ENCODE results near the gene GNPAT.

DNA sequence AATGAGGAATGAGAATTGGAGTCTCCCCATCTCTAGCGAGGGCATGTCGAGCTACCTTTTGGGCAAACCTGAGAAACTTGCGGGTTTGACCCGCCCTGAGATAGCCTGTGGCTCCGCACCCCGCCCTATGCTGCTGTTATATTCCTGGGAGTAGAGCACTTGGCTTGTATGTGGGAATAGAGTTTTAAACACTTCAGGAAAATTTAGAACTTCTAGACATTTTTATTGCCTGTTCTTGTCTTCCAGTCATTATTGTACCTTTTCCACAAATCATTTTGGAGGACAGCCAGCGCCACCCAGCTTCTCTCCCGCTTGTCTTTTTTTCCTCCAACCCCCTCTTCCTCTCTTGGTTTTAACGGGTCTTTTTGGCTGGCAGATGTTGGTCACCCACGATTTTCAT is 738 bp downstream of the GNPAT start:
- TF ChIP-seq CTCF (IDR thresholded peaks at IDR 0.05; ENCODE audit: low read length) (no peak), EZH2 (IDR thresholded peaks at IDR 0.05; ENCODE audit: borderline replicate concordance, low read length) (no peak)
